Measurements from ENCODE around the gene MSMO1.

The MSMO1 gene

GRCh38 chr4:165360985-165361670 is 33.7 kb downstream of the MSMO1 start:
- DNase-seq: no peak

- DNase-seq: no peak
These were observed 34.3 kb downstream of the MSMO1 start for GRCh38 chr4:165361810-165362209.

- no peak for DNase-seq
These were observed 37.1 kb downstream of the MSMO1 start for GRCh38 chr4:165364452-165365080.

GRCh38 chr4:165367040-165367439 is 39.6 kb downstream of the MSMO1 start:
- DNase-seq: no peak

GRCh38 chr4:165368114-165368513 is 40.6 kb downstream of the MSMO1 start:
- no peak for DNase-seq

GRCh38 chr4:165368567-165368966 is 41.1 kb downstream of the MSMO1 start:
- no peak for DNase-seq

- no peak for DNase-seq
These were observed 42.1 kb downstream of the MSMO1 start for GRCh38 chr4:165369522-165369921.

- DNase-seq: no peak
These were observed 43.1 kb downstream of the MSMO1 start for GRCh38 chr4:165370530-165370929.

- no peak for DNase-seq
These were observed 48.0 kb downstream of the MSMO1 start for GRCh38 chr4:165375465-165375864.

GRCh38 chr4:165378398-165378744 is 50.9 kb downstream of the MSMO1 start:
- DNase-seq: no peak

GRCh38 chr4:165378745-165379677 is 51.5 kb downstream of the MSMO1 start, which contains the start of gene CPE:
Gene CPE (plus strand): TSS chr4:165379008. CDS start chr4:165379222, 214 bp downstream.
- DNase-seq: peak; percentile 25 to 31

- DNase-seq: no peak
These were observed 52.2 kb downstream of the MSMO1 start for GRCh38 chr4:165379678-165380064.

- no peak for DNase-seq
These were observed 53.3 kb downstream of the MSMO1 start for GRCh38 chr4:165380805-165381204.

- no peak for DNase-seq
These were observed 54.4 kb downstream of the MSMO1 start for GRCh38 chr4:165381821-165382373.

- no peak for DNase-seq
These were observed 55.2 kb downstream of the MSMO1 start for GRCh38 chr4:165382640-165383039.

- no peak for DNase-seq
These were observed 56.2 kb downstream of the MSMO1 start for GRCh38 chr4:165383591-165384073.

GRCh38 chr4:165384186-165384585 is 56.7 kb downstream of the MSMO1 start:
- DNase-seq: no peak

GRCh38 chr4:165384598-165384997 is 57.1 kb downstream of the MSMO1 start:
- DNase-seq: no peak

GRCh38 chr4:165385126-165385525 is 57.7 kb downstream of the MSMO1 start:
- no peak for DNase-seq

GRCh38 chr4:165386328-165386727 is 58.9 kb downstream of the MSMO1 start:
- no peak for DNase-seq

- no peak for DNase-seq
These were observed 61.3 kb downstream of the MSMO1 start for GRCh38 chr4:165388756-165389155.

Measured in activated CD4-positive, alpha-beta T cell treated with anti-CD3 and anti-CD28 coated beads for 4 hours (primary cell).